GM19468 (cell line): ENCODE results near the gene KCTD15.

Experiments
- ATAC-seq: cut with Tn5 transposase; IDR thresholded peaks from one replicate; pipeline ENCODE4 v1.9.1; 2021; ENCODE audit warnings: mild to moderate bottlenecking, moderate library complexity, moderate number of reproducible peaks; ENCODE audit not compliant: unreplicated experiment; ENCODE audit errors: extremely low read depth

Gene KCTD15

GRCh38 chr19:33840783-33841182, 44.1 kb downstream of the KCTD15 start:
- no peak for ATAC-seq

DNA sequence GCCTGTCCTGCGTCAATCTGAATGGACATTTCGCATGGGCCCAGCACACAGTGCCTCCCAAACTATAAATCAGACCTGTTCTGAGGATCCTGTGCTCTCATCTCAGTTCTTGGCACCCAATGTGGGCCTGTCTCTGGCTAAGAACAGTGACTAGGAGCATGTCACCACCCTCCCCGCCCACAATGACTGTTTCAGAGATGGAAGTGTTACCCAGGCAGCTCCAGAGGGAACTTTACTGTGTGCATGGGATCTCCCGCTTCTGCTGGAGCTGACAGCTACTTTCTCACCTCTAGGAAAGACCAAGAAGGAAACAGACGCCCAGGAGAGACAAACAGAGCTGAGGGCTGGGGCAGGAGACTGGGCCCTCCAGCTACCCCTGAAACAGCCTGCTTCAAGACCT, 45.0 kb downstream of the KCTD15 start:
- ATAC-seq = no peak

DNA sequence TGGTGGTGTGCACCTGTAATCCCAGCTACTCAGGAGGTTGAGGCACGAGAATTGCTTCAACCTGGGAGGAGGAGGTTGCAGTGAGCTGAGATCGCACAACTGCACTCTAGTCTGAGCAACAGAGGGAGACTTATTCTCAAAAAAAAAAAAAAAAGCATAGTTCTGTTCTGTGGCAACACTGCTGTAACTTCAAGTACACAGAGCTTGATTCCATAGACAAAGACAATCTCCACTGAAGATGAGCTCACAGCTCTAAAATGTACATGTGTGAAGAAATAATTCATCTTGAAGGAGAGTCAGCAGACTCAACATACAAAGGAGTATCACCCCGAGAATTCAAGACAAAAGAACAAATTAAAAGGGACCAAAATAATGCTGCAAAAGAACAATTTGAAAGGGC, 47.8 kb downstream of the KCTD15 start:
- no peak for ATAC-seq

- ATAC-seq = no peak
Measured at GRCh38 chr19:33845498-33845897, 48.8 kb downstream of the KCTD15 start.

DNA sequence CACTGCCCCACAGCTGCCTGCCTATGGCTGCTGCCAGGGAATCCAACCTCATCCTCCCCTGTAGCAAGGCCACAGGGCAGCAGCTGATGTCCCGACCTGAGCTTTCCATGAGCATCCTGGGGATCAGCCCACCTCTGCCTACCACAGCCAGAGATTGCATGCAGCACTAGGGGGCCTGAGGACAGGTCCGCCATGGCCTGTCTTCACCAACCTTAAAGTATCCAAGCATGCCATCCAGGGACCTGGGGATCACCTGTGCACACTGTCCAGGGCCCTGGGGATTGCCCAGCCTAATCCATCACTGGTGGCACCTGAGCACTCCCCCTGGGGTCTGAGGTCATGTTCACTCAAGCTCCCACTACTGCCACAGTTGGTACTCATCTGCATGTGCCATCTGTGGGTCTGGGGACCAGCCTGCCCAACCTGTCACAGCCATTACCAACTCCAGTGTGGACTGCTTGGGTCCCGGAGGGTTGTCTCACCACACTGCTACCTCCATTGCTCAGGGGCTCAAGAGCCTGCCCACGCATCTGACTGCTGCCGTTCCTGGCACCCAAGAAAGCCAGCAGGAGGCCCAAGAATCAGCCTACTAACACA, 53.0 kb downstream of the KCTD15 start:
- ATAC-seq = no peak

GRCh38 chr19:33859016-33859415, 62.3 kb downstream of the KCTD15 start:
- ATAC-seq = no peak

DNA sequence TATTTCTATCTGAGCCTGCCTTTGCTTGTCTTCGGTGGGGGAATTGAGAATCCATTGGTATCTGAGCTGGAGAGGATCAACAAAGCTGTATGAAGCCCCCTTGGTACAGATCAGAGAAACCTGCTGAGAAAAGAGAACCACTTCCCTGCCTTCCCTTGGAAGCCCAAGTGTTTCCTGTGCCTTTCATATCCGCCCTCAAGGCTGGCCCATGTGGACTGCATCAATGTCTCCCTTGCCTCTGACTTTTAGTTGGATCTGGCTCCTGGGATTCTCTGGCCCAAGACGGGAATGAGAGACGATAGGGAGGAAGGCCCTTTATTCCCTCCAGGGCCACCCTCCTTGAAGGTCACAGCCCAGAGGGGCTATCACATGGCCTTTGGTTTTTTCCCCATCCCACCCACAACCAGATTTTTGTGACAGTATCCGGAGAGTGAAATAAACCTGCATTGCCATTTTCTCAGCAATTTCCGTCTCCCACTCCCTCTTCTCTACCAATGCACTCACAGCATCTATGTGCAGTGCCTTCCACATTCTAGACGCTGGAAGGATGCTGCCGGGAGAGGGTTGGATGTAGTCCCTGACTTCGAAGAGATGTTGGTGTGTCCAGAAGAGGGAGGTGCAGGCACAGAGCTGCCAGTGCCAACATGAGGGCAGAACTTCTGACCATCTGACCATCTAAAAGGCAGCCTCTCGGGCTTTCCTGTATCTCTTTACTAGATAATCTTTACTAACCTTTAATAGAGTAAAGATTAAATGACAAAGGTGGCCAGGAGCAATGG, 63.8 kb downstream of the KCTD15 start:
- no peak for ATAC-seq

DNA sequence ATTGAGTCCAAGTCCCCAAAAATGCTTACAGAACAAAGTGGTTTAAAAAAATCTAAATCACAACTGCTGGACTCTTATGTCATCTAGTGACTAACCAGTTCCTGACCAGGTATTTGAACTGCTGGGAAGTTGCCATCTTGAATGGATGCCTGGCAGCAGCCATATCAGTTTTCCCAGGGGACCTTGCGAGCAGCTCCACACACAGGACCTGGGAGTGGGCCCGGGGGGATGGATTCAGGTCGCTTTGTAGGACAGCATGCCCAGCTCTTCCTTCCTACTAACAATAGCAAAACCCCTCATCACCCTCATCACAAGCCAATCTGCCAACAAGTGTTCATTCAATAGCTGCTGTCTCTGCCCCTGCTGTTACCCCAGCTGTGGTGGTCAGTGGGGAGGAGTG, 65.3 kb downstream of the KCTD15 start:
- ATAC-seq = no peak

GRCh38 chr19:33862981-33863380, 66.3 kb downstream of the KCTD15 start:
- ATAC-seq = no peak

DNA sequence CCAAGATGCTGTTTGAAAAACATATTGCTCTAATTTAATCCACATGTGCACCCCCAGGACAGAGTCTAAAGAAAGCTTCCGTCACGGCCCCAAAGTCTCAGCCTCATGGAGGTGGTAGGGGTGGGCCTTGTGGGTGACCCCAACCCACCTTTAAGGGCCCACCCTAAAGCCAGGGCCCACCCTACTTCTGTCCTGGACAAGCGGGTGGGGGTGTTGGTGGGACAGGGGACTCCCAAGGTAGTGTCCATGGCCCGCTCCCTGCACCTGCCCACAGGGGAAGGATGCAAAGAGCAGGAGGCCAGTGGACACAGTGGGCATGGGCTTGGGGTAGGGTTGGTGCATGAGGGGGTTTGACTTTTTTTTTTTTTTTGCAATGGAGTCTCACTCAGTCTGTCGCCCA, 66.8 kb downstream of the KCTD15 start:
- no peak for ATAC-seq

- no peak for ATAC-seq
Measured at GRCh38 chr19:33864311-33864850, 67.7 kb downstream of the KCTD15 start.

- no peak for ATAC-seq
Measured at GRCh38 chr19:33865306-33865705, 68.6 kb downstream of the KCTD15 start.
